Common myeloid progenitor, CD34-positive (primary cell): ENCODE measurements around the gene ARL13B.

ENCODE experiments used
- CTCF ChIA-PET: fragments of 350-600 bp; sonication (Branson Sonifier 250); formaldehyde crosslinking; loops from one replicate; lab custom pipeline; 2021; ENCODE audit warnings: antibody characterized with exemption; lab: Charles Lee
- POLR2A ChIA-PET: fragments of 350-600 bp; sonication (Branson Sonifier 250); formaldehyde crosslinking; loops from one replicate; lab custom pipeline; 2021; ENCODE audit warnings: antibody characterized with exemption; lab: Charles Lee
- DNase-seq, 3 donors: peaks; one replicate each; pipeline versions ENCODE4 v3.0.0 to v3.0.0-alpha.2; 2013
- H3K27ac ChIP-seq, 2 experiments: 1 replicate in 1 of 2; 2 replicates in 1 of 2; pipeline ENCODE4 v1.7.0; 2013; ENCODE audit warnings: inconsistent platforms in 2 of 2, low read length in 2 of 2, mild to moderate bottlenecking in 2 of 2, low read depth in 1 of 2, moderate library complexity in 1 of 2; ENCODE audit not compliant: severe bottlenecking in 2 of 2, insufficient read depth in 1 of 2, poor library complexity in 1 of 2
- H3K27me3 ChIP-seq, 5 experiments: replicated peaks in 2 of 5; 1 replicate in 3 of 5; 2 replicates in 2 of 5; pipeline versions ENCODE4 v1.6.1 to v1.7.0; 2013; ENCODE audit warnings: low read length in 4 of 5, mild to moderate bottlenecking in 2 of 5, moderate library complexity in 2 of 5, inconsistent platforms in 1 of 5; ENCODE audit not compliant: insufficient read depth in 5 of 5, control insufficient read depth in 4 of 5
- H3K36me3 ChIP-seq, 4 experiments: 1 replicate in 2 of 4; 2 replicates in 2 of 4; pipeline versions ENCODE4 v1.6.1 to v1.7.0; 2013; ENCODE audit warnings: low read length in 3 of 4, control low read depth in 1 of 4, mild to moderate bottlenecking in 1 of 4; ENCODE audit not compliant: control insufficient read depth in 4 of 4, insufficient read depth in 4 of 4
- H3K4me1 ChIP-seq, 4 experiments: 1 replicate in 3 of 4; 2 replicates in 1 of 4; pipeline versions ENCODE4 v1.6.1 to v1.7.1; 2013; ENCODE audit warnings: low read length in 3 of 4, mild to moderate bottlenecking in 3 of 4, control low read depth in 1 of 4, inconsistent platforms in 1 of 4, moderate library complexity in 1 of 4; ENCODE audit not compliant: control insufficient read depth in 4 of 4, insufficient read depth in 4 of 4; ENCODE audit errors: control extremely low read depth in 1 of 4
- H3K4me3 ChIP-seq, 7 experiments: 1 replicate in 4 of 7; 2 replicates in 3 of 7; pipeline versions ENCODE4 v1.5.1 to v1.7.0; 2013; ENCODE audit warnings: mild to moderate bottlenecking in 7 of 7, low read length in 6 of 7, moderate library complexity in 6 of 7, inconsistent platforms in 2 of 7, low read depth in 2 of 7, control low read depth in 1 of 7; ENCODE audit not compliant: insufficient read depth in 4 of 7, control insufficient read depth in 1 of 7; ENCODE audit errors: extremely low read depth in 1 of 7
- H3K9me3 ChIP-seq, 5 experiments: 1 replicate in 4 of 5; 2 replicates in 1 of 5; pipeline versions ENCODE4 v1.6.1 to v1.7.1; 2013; ENCODE audit warnings: low read length in 4 of 5, mild to moderate bottlenecking in 2 of 5, inconsistent platforms in 1 of 5, low read depth in 1 of 5, moderate library complexity in 1 of 5; ENCODE audit not compliant: control insufficient read depth in 4 of 5, insufficient read depth in 2 of 5; ENCODE audit errors: control extremely low read depth in 1 of 5
- WGBS: methylation state at CpG from one replicate; pipeline ENCODE4 v1.1.5; 2013; ENCODE audit not compliant: insufficient coverage; 5-methylcytosine and 5-hydroxymethylcytosine counted together

The ARL13B gene

GRCh38 chr3:94050546-94050945 is 70.6 kb downstream of the ARL13B start:
- ChIA-PET POLR2A (no interaction called here), CTCF (no interaction called here)
- H3K4me3 ChIP-seq: no peak overlapping the region
- H3K27ac ChIP-seq: no peak overlapping the region
- no peaks in the 10 kb centered on the region for H3K27me3 ChIP-seq
- H3K4me1 ChIP-seq: peaks cover 0 to 4% (median under 1%) of the 10 kb centered on the region in 4 experiments
- no peaks in the 10 kb centered on the region for H3K36me3 ChIP-seq
- DNase-seq: no peak
- H3K9me3 ChIP-seq: no peaks in the 10 kb centered on the region

GRCh38 chr3:94061297-94061696 is 81.3 kb downstream of the ARL13B start:
- ChIA-PET POLR2A (no interaction called here), CTCF (no interaction called here)
- no peaks in the 10 kb centered on the region for H3K9me3 ChIP-seq
- H3K4me3 ChIP-seq: no peak overlapping the region
- peaks cover 10 to 30% (median 13%) of the 10 kb centered on the region in 4 experiments for H3K4me1 ChIP-seq
- no peaks in the 10 kb centered on the region for H3K27me3 ChIP-seq
- peaks cover 0 to 7% (median under 1%) of the 10 kb centered on the region in 4 experiments for H3K36me3 ChIP-seq
- no peak overlapping the region for H3K27ac ChIP-seq
- 100% methylated on average over 5 of the region's 13 CpGs for WGBS
- no peak for DNase-seq

GRCh38 chr3:94062513-94063404 is 82.8 kb downstream of the ARL13B start, which contains the start of the genes DHFR2 and NSUN3:
DHFR2 (minus strand) TSS chr3:94062916; CDS start chr3:94061511, 1,405 bp downstream.
NSUN3 (plus strand) TSS chr3:94063061; CDS start chr3:94063127, 66 bp downstream.
- no peaks in the 10 kb centered on the region for H3K27me3 ChIP-seq
- DNase-seq: peak; percentile 96 to 97 (median 96)
- peaks cover 8 to 21% (median 12%) of the 10 kb centered on the region in 4 experiments for H3K36me3 ChIP-seq
- peak within 1 kb of the TSS; percentile 83 to 99 (median 97) for H3K4me3 ChIP-seq
- peaks cover 10 to 30% (median 13%) of the 10 kb centered on the region in 4 experiments for H3K4me1 ChIP-seq
- CTCF ChIA-PET: interaction anchor here (1.0 to 1.8 kb wide), 8 partner anchors 21 to 89 kb away, joined by 3 to 6 read pairs (median 3); partner anchors contain the start of gene PROS1
- POLR2A ChIA-PET: interaction anchor here (1.4 kb wide), 1 partner anchor 41 kb away, joined by 3 read pairs; no protein-coding TSS in a partner anchor
- H3K9me3 ChIP-seq: peaks cover 2 to 9% (median 6%) of the 10 kb centered on the region in 5 experiments
- under 1% methylated on average over 45 of the region's 52 CpGs for WGBS
- H3K27ac ChIP-seq: peak within 1 kb of the TSS; percentile 99 to 100

- ChIA-PET POLR2A (interaction anchor here (0.6 to 1.4 kb wide), 2 partner anchors 9 to 42 kb away, joined by 3 to 4 read pairs; no protein-coding TSS in a partner anchor), CTCF (interaction anchor here (0.8 to 1.8 kb wide), 7 partner anchors 57 to 90 kb away, joined by 3 to 6 read pairs (median 3); partner anchors contain the start of gene PROS1)
- H3K4me3 ChIP-seq: peak overlapping the region; percentile 83 to 99 (median 97)
- H3K4me1 ChIP-seq: peaks cover 10 to 30% (median 13%) of the 10 kb centered on the region in 4 experiments
- WGBS: 70% methylated on average over 13 of the region's 17 CpGs
- peak overlapping the region; percentile 99 to 100 for H3K27ac ChIP-seq
- H3K36me3 ChIP-seq: peaks cover 8 to 22% (median 14%) of the 10 kb centered on the region in 4 experiments
- DNase-seq: peak in 1 of 3 donors; percentile 41
- no peaks in the 10 kb centered on the region for H3K27me3 ChIP-seq
- peaks cover 2 to 9% (median 6%) of the 10 kb centered on the region in 5 experiments for H3K9me3 ChIP-seq
Measured at GRCh38 chr3:94063496-94064119, 83.7 kb downstream of the ARL13B start.

- CTCF ChIA-PET: interaction anchor here (0.8 to 1.1 kb wide), 2 partner anchors 57 to 63 kb away, joined by 3 to 4 read pairs; no protein-coding TSS in a partner anchor
- DNase-seq: peak; percentile 27 to 70 (median 58)
- H3K4me1 ChIP-seq: peaks cover 10 to 30% (median 13%) of the 10 kb centered on the region in 4 experiments
- POLR2A ChIA-PET: interaction anchor here (0.6 kb wide), 1 partner anchor 8 kb away, joined by 4 read pairs; no protein-coding TSS in a partner anchor
- WGBS: 48% methylated on average over 4 of the region's 6 CpGs
- peaks cover 2 to 9% (median 6%) of the 10 kb centered on the region in 5 experiments for H3K9me3 ChIP-seq
- H3K4me3 ChIP-seq: peak overlapping the region in 4 of 7 experiments; percentile 93 to 99 (median 97)
- peaks cover 8 to 20% (median 14%) of the 10 kb centered on the region in 4 experiments for H3K36me3 ChIP-seq
- H3K27me3 ChIP-seq: no peaks in the 10 kb centered on the region
- peak overlapping the region; percentile 99 to 100 for H3K27ac ChIP-seq
Measured at GRCh38 chr3:94064243-94064860, 84.4 kb downstream of the ARL13B start.

- Histone ChIP-seq H3K27ac (peak overlapping the region in 1 of 2 experiments; percentile 1), H3K9me3 (peaks cover 2 to 9% (median 6%) of the 10 kb centered on the region in 5 experiments), H3K27me3 (no peaks in the 10 kb centered on the region), H3K4me1 (peaks cover 10 to 30% (median 13%) of the 10 kb centered on the region in 4 experiments), H3K36me3 (peaks cover 8 to 18% (median 14%) of the 10 kb centered on the region in 4 experiments), H3K4me3 (peak overlapping the region in 1 of 7 experiments; percentile 34)
- DNase-seq: no peak
- CTCF ChIA-PET: interaction anchor here (6.0 kb wide), 1 partner anchor 61 kb away, joined by 42 read pairs; no protein-coding TSS in a partner anchor
- POLR2A ChIA-PET: no interaction called here
- no CpG with 5 or more reads among the region's 1 CpG for WGBS
Measured at GRCh38 chr3:94065122-94065521, 85.2 kb downstream of the ARL13B start.
